ENCODE measurements around the gene RERE.

DNA sequence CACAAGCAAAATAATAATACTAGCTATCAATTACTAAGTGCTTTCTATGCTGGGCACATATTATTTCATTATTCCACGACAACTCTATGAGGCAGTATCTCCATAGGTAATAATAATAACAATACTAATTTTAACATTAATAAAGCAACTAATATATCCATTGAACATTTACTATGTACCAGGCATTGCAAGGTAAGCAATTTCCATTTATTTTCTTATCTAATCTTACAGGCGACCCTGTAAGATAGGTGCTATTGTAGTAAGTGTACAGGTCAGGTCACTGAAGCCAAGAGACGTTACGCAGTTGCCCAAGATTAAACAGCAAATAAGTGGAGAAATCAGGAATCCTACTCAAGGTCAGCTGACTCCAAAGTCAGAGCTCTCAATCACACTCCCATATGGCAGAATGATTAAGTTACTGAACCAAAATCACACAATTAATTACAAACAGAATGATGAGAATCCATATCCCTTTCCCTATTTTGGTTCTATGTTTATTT lies 301.1 kb downstream of the RERE start:
- TF ChIP-seq, protein P1, sequence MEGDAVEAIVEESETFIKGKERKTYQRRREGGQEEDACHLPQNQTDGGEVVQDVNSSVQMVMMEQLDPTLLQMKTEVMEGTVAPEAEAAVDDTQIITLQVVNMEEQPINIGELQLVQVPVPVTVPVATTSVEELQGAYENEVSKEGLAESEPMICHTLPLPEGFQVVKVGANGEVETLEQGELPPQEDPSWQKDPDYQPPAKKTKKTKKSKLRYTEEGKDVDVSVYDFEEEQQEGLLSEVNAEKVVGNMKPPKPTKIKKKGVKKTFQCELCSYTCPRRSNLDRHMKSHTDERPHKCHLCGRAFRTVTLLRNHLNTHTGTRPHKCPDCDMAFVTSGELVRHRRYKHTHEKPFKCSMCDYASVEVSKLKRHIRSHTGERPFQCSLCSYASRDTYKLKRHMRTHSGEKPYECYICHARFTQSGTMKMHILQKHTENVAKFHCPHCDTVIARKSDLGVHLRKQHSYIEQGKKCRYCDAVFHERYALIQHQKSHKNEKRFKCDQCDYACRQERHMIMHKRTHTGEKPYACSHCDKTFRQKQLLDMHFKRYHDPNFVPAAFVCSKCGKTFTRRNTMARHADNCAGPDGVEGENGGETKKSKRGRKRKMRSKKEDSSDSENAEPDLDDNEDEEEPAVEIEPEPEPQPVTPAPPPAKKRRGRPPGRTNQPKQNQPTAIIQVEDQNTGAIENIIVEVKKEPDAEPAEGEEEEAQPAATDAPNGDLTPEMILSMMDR (IDR thresholded peaks at IDR 0.05; ENCODE audit: poor library complexity), result no peak
- TF ChIP-seq EZH2phosphoT487 (IDR thresholded peaks at IDR 0.05; ENCODE audit: low read depth, severe bottlenecking, unreplicated experiment), result no peak
- TF ChIP-seq EZH2 (IDR thresholded peaks at IDR 0.05; ENCODE audit: borderline replicate concordance), result no peak

All from hepatocyte (in vitro differentiated cells).